GM21528 (cell line): Measurements from ENCODE around the gene MTERF4.

Source experiments
- ATAC-seq: cut with Tn5 transposase; IDR thresholded peaks from one replicate; pipeline ENCODE4 v1.9.1; 2021; ENCODE audit warnings: mild to moderate bottlenecking, moderate library complexity; ENCODE audit not compliant: unreplicated experiment, low FRiP score

The MTERF4 gene, protein sequence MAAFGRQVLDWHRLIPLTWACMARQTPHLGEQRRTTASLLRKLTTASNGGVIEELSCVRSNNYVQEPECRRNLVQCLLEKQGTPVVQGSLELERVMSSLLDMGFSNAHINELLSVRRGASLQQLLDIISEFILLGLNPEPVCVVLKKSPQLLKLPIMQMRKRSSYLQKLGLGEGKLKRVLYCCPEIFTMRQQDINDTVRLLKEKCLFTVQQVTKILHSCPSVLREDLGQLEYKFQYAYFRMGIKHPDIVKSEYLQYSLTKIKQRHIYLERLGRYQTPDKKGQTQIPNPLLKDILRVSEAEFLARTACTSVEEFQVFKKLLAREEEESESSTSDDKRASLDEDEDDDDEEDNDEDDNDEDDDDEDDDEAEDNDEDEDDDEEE

DNA sequence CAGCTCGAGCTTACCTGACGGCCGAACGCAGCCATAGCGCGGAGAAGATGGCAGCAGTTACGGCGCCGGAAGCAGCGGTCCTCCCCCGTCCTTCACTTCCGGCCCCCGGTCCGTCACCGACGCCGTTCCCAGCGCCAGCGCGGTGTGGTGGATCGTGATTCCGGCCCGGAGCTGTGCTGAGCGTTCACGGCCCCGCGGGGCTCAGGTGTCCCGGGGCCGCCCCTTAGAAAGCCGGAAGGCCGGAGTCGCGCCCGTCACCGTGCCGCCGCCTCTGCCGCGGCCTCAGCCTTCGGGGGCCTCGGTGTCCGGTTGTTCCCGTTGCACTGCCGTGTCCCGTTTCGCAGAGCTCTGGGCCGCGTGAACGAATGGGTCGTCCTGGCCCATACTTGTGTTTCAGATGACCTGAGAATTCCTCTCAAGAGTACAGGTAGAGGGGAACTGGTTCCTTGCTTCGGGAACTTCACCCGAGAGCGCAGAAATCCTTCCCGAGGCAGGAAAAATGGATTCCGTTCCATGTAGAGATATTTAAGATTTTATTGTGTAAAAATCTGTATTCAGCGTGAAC is at the start of gene MTERF4:
TSS of gene MTERF4 (minus strand) at position 49 of the 565 bp plus-strand sequence. CDS start at position 35, 14 bp downstream.
- peak; percentile 87 for ATAC-seq

DNA sequence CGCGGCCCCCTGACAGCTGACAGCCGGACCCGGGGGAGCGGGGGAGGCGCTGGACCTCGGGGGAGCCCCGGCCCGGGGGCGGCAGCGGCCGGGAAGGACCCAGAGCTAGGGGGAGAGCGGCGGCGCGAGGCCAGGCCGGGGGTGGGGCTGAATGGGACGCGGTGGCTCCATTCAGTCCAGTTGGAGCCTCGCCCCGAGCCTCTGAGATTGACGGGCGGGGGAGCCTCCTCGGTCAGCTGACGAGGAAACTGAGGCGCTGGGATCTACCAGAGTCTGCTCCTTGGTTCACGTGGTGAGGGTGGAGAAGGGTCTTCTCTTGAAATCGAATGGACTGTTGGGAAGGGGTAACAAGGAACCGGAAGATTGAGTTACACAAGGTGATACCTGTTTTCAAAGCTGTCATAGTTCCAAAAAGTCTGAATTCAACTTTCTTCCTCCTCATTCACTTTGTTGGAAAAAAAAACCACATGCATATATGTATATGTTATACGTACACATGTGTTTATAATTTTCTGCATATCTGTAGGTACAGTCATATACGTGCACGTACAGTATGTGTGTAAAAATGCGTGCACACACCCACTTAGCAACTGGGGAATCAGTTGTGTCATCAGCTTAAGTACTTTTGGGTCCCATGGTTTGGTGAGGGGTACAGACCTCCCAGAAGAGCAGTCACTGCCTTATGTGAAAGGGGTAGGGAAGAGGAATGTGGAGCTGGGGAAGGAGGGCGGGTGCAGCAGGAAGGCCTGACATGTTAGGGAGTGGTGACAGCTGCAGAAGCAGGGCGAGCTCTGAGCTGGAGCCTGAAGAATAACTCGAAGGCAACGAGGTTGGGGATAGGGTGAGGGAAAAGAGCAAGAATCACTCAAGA is 48.8 kb upstream of the MTERF4 start:
- peak; percentile 17 for ATAC-seq

DNA sequence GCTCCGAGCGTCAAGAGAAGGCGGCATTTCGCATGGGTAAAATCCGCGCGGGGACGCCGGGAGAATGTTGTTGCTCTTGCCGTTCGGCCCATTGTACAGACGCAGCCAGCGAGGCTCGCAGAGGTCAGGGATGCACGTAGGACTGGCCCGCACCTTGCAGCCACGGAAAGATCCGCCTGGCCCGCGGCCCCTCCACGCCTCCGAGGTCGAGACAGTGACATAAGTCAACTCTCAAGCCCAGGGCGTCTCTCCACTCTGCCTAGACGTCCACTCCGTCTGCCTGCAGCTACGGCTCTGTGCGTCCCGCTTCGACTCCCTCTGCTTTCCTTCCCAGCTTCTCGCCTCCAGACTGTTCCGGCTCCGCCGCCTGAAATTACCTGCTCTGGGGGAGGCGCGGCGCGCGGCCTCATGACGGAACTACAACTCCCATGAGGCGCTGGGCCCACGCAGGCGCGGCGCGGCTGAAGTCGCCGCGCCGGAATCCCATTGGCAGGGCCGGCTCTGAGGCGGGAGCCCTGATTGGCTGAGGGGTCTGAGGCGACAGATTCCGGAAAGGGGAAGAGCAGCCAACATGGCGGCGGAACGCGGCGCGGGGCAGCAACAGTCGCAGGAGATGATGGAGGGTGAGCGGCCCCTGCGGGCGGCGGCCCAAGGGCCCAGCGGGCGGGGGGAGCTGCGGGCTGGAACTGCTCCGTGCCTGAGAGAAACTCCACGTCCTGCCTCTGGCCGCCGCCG is 48.0 kb upstream of the MTERF4 start, which contains the start of gene PPP1R7:
TSS of gene PPP1R7 (plus strand) at position 543 of the 735 bp plus-strand sequence. CDS start at position 572, 29 bp downstream.
- ATAC-seq = peak; percentile 74

DNA sequence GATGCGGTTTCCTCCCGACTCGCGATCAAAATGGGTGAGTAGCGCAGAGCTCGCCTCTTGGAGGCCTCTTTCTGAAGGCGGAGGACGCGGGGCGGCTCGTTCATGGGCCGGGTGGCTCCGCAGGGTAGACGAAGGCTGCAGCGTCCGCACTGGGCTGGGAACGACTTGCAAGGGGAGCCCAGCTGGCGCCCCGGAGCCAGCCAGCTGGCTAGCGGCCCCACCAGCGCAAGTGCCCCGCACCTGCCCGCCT is 47.5 kb upstream of the MTERF4 start:
- ATAC-seq = peak; percentile 24

DNA sequence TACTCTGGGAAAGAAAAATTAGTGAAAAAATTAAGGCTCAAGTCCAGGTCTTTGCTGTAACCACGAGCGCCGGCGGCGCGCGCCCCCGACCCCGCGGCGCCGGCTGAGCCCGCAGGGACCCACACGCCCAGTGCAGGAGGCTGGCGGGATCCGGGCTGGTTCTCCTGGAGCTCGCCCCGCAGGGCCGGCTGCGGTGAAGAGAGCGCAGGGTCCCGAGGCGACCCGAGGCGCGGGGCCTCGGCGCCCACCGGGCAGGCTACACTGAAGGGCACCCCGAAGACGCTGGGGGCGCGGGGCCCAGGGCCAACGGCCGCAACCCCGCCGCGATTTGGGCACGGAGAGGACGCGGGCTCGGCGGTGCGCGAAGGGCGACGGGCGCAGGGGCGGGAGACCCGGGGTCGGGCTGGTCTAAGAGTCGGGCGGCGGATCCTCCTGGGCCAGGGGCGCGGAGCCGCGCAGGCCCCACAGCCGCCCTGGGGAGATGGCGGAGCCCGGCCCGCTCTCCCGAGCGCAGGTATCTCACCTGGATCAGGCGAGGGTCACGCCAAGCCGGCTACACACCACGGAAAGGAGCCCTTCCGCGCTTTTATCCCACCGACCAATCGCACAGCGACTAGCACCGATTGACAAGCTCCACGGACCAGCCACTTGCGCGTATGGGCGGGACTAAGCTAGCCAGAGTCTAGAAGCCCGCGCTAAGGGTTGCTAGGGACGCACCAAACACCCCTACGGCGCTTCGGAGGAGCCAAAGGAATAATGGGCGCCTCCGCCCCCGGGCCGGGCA is 47.0 kb upstream of the MTERF4 start, which contains the start of gene PASK:
TSS of gene PASK (minus strand) at position 582 of the 784 bp plus-strand sequence. CDS start 6,440 bp downstream, outside the sequence.
- peak; percentile 77 for ATAC-seq

DNA sequence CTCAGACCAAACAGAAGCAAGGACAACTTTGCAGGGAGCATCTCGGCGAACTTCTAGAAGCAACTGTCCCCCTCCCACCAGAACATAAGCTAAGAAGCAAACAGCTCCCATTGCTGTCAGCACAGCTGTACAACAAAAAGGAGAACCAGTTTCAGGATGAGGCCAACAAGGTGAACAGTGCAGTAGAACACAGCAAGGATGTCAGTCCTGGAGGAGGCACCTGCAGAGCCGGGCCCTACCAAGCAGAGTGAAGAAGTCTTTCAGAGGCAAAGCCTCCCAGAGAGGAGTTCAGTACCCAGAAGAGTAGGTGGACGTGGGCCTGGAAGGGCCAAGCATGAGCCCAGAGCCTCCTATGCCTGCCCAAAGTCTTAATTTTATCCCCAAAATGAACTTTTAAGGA is 46.2 kb upstream of the MTERF4 start:
- no peak for ATAC-seq

DNA sequence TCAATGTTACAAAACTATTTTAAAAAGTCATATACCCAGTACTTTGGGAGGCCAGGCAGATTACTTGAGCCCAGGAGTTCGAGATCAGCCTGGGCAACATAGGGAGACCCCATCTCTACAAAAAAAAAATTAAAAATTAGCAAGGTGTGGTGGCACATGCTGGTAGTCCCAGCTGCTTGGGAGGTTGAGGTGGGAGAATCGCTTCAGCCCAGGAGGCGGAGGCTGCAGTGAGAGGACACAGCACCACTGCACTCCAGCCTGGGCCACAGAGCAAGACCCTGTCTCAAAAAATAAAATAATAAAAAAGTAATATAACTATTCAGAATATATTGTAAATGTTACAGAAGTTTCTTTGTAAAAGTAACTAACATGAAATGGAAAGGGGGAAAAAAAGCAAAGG is 45.2 kb upstream of the MTERF4 start:
- no peak for ATAC-seq

DNA sequence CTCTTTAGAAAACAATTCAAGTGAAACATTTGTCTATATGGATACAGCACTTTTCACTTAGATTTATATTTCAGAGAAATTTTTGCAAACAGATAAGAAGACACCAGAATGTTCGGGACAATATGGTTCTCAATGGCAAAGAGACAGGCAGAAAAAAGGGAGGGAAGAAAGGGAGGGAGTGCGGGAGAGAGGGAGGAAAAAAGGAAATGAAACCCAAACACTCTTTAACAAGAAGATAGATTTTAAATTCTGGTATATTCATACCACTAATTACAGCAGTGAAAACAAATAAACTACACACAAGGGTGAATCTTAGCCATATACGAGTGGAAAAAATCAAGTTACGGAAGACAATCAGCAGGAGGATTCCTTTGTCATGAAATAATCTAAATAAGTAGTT is 44.2 kb upstream of the MTERF4 start:
- no peak for ATAC-seq

DNA sequence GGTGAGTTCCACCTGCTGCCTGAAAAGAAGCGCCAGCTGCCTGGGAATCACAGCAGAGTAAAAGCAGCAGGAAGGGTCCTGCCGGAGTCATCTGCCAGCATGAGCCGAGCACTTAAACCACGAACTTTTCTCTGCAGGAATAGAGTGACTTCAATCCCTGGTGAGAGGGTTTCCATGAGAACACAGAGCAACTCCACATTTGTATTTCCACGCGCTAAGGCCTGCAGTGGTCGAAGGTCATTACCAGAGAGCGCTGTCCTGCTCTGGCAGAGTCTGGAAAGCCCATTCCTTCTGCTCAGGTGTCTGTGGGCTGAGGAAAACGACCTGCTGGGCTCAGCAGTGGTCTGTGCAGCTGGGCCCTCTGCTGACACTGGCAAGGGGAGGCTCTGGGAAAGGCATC is 40.5 kb upstream of the MTERF4 start:
- no peak for ATAC-seq

DNA sequence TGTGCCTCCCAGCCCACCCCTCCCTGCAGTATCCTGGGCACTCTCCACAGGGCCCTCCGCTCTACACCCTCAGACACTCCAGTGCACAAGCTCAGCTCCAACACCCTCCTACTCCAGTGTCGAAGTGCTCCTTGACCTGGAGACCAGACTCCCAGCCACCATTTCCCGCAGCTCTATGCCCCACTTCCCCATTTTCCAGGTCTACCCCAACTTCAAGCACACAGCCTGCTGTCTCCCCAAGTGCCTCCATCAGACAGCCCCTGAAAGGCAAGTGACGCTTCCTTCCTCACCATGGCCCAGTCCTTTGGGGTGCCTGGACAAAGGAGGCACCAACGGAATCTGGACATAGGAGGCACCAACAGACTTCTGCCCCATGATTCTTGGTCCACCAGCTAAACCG is 40.0 kb upstream of the MTERF4 start:
- no peak for ATAC-seq

DNA sequence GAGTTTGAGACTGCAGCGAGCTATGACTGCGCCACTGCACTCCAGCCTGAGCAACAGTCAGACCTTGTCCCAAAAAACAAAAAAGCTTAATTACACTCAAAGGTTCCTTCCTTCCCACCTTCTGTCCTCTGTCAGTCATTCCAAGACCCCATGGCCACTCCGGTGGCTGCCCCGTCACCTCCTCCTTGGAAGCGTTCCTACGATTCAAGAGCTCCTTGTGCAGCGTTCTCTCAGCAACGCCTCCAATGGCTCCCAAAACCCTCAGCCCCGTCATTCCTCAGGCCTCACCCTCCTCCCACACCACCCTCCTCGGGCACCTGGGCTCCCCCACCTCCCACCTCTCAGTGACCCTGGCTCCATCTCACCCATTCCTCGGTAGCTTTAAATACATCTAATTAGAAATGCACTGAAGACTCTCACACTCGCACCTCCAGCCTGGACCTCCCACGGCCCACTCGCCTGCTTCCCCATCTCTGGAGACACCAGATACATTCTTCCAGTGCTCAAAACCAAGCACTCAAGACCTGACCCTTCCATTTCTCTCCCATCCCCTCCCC is 39.2 kb upstream of the MTERF4 start:
- ATAC-seq = no peak

DNA sequence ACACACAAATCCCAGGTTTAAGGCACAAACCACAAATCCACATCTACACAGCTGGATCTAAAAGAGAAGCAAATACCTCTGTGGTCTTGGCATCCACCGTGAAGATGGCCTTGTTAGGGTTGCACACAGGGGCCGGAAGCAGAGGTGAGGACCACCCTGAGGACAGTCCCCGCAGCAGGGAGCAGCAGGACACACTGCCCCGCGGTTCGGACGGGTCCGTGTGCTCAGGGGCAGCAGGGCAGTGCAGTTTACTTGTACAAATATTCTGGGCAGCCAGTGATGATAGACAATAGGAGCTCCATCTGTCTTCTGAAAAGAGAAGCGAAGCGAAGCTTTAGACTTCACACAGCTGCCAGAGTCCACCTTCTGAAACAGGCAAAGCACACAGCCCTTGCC is 38.4 kb upstream of the MTERF4 start:
- ATAC-seq = no peak

DNA sequence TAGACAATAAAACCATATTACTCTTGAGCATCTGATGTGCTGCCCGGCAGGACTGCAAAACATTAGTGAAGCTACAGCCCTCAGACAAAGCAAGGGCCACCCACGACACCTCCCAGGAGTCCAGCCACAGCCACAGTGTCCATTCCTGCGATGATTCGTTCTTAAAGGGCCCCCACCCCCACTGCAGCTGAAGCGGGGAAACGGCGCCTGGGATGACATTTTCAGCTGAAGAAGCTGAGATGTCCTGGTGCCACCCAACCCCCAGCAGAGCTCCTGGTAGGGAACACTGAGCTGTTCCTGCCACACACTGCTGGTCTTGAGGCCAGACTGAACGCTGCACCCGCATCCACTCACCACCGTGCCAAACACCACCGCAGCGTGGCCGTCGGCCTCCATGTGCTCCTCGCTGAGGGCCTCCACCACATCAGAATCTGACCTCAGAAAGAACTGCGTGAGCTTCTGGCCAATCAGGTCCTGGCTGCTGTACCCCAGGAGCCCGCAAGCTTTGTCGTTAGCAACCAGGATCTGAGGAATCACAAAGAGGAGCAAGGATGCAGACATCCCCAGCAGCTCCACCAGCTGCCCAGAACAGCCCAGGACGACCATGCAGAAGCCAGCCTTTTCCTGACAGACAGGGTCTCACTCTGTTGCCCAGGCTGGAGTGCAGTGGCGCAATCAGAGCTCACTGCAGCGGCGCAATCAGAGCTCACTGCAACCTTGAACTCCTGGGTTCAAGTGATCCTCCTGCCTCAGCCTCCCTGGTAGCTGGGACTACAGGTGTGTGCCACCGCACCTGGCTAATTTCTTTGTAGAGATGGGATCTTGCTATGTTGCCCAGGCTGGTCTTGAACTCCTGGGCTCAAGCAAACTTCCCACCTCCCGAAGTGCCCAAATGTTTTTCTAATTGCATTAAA is 37.7 kb upstream of the MTERF4 start:
- ATAC-seq = no peak

DNA sequence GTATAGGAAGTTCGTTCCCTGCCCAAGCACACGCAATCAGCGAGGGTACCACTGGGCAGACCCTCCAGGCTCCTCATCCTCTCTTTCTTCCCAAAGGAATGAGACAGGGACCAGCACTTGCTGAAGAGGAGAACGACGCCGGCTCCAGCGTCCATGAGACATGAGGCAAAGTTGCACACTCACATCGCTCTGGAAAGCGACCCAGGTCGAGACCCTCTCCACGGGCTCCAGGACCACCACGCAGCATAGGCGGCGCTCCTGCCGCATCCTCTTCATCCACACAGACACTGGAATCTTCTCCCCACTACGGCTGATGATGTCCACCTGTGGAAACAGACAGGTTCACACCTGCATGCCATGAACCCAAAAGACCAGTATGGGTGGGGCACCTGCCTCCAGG is 36.4 kb upstream of the MTERF4 start:
- no peak for ATAC-seq

DNA sequence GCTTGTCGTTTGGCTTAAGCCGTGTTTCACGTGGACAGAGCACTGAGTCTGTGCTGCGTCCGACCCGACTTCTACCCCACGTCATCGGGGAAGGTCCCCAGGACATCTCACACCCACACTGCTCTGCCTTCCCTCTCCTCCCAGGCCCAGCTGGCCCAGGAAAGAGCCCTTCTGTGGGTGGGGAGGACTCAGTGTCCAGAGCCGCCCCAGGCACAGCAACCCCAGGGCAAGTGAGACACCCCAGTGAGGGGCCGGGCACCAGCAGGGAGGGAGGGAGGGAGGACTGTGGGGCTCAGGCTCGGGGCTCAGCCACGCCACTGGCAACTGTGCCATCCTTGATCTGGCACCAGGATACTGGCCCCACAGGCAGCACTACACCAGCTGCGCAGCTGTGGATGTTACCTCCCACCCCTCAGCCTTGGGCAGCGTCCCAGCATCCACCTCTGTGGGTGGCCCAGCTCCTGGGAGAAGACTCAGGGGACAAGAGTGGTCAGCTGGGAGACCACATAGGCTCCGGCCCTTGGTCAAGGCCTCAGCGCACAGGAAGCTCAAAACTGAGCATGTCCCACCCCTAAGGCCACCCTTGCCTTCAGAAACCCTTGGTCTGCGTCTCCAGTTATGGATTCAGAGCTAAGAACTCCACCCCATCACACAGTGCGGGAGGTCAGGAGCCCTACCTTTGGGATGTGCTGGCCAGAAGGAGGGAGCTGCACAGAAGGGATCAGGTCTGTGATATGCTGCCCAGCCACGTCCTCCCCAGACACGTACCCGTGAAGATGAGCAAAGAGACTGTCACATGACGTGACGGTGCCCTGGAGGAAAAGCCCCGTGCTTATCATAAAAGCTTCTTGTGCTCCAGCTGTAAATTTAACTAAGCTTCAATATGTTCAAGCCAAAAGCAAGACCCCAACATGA is 35.4 kb upstream of the MTERF4 start:
- ATAC-seq = no peak

DNA sequence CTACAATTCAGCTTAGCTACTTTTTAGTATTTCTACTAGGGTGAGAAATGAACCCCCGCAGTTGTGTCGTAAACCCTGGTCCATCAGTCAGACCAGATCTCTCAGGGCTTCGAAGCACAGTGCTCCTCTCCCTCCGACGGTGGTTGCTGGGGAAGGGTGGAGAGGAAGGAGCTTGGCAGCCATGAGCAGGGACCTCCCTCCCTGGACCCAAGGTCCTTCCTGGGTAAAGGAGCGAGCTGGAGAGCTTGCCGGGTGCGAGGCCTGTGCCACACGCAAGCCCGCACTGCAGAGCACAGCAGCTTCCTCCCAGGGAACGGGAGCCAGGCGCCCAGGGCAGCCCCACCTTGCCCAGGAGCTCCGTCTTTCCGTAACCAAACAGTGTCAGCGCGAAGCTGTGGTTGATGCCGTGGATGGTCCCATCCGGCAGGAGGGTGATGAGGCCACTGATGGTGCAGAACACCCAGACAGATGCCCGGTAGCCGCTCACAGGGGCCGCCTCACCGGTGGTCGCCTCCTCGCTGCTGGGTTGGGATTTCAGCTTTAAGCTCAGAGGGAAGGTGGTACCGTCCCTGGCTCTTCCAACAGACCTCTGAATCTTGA is 34.7 kb upstream of the MTERF4 start:
- no peak for ATAC-seq

DNA sequence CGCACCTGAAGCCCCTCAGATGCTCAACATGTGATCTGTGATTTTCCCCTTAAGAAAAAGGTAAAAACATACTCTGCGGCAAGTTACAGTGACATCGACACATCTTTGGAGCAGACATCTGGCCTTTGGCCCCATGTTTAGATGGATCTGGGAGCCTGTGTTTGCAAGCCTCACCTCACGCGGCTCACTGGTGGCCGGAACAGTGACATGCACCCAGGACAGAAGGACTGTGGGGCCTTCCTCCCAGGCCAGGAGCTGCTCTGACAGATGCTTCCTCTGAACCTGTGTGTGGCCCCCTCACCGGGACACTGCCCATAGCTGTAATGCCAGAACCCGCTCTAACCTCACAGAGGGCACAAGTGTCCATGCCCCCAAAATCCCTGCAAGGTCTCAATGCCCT is 34.1 kb upstream of the MTERF4 start:
- ATAC-seq = no peak
